Measurements from ENCODE around the gene ABCA7. TPM values are rescaled to one million over a fixed set of nuclear protein-coding genes. Genes with fewer than 3 reads are reported as not detected.

The ABCA7 gene
- total RNA-seq, 3 donors from 2014 or later (not counting 1 experiment from before 2014, with no cell fraction given), result 73.3 to 149 (median 121) TPM

- Mint-ChIP-seq H3K9me3 (no peaks in the 10 kb centered on the region), H3K4me3 (peak overlapping the region; percentile 98), H3K27me3 (ENCODE audit: low read depth in 2 of 2) (no peaks in the 10 kb centered on the region), H3K36me3 (no peaks in the 10 kb centered on the region), H3K27ac (peak overlapping the region; percentile 85 to 92), H3K4me1 (peaks cover 39 to 53% of the 10 kb centered on the region in 2 donors)
- Histone ChIP-seq H3K4me1 (ENCODE audit: control insufficient read depth, insufficient read depth, low read length) (peaks cover 65% of the 10 kb centered on the region), H3K9me3 (ENCODE audit: control insufficient read depth, insufficient read depth, low read length) (no peaks in the 10 kb centered on the region), H3K27ac (ENCODE audit: low read length) (peak overlapping the region; percentile 66), H3K36me3 (ENCODE audit: control insufficient read depth, insufficient read depth, low read length) (peaks cover 39% of the 10 kb centered on the region), H3K27me3 (ENCODE audit: control insufficient read depth, insufficient read depth, low read length) (no peaks in the 10 kb centered on the region), H3K4me3 (ENCODE audit: low read length) (peak overlapping the region; percentile 83)
- WGBS (ENCODE audit: insufficient coverage), result 72% methylated on average over 22 of the region's 22 CpGs
- no peak for TF ChIP-seq CTCF (IDR thresholded peaks at IDR 0.05)
- intact Hi-C loops (cut with micrococcal nuclease), result no loop called here
- ATAC-seq, result no peak
- peak in 1 of 2 donors; percentile 50 for DNase-seq
Measured at GRCh38 chr19:1038978-1039645, 795 bp upstream of the ABCA7 start.

- Histone ChIP-seq H3K9me3 (ENCODE audit: control insufficient read depth, insufficient read depth, low read length) (no peaks in the 10 kb centered on the region), H3K27ac (ENCODE audit: low read length) (peak overlapping the region; percentile 34), H3K4me1 (ENCODE audit: control insufficient read depth, insufficient read depth, low read length) (peaks cover 62% of the 10 kb centered on the region), H3K27me3 (ENCODE audit: control insufficient read depth, insufficient read depth, low read length) (no peaks in the 10 kb centered on the region), H3K36me3 (ENCODE audit: control insufficient read depth, insufficient read depth, low read length) (peaks cover 43% of the 10 kb centered on the region), H3K4me3 (ENCODE audit: low read length) (peak overlapping the region; percentile 83)
- Mint-ChIP-seq H3K4me3 (peak overlapping the region; percentile 98), H3K27me3 (ENCODE audit: low read depth in 2 of 2) (no peaks in the 10 kb centered on the region), H3K36me3 (no peaks in the 10 kb centered on the region), H3K27ac (peak overlapping the region; percentile 85 to 92), H3K4me1 (peaks cover 39 to 53% of the 10 kb centered on the region in 2 donors), H3K9me3 (no peaks in the 10 kb centered on the region)
- peak; percentile 52 to 58 (median 56) for ATAC-seq
- TF ChIP-seq CTCF (IDR thresholded peaks at IDR 0.05), result no peak
- intact Hi-C loops (cut with micrococcal nuclease), result loop anchor here (2.0 kb wide), 1 partner anchor 20 kb away; the partner anchor contains the start of genes RNU6-2 and TMEM259
- peak; percentile 81 to 94 for DNase-seq
- 3% methylated on average over 27 of the region's 27 CpGs for WGBS (ENCODE audit: insufficient coverage)
Measured at GRCh38 chr19:1040476-1041271, 767 bp downstream of the ABCA7 start.

- intact Hi-C loops (cut with micrococcal nuclease), result loop anchor here (2.0 kb wide), 1 partner anchor 21 kb away; the partner anchor contains the start of genes RNU6-2 and TMEM259
- ATAC-seq (no peak), DNase-seq (peak in 1 of 2 donors; percentile 22)
- Mint-ChIP-seq H3K27me3 (ENCODE audit: low read depth in 2 of 2) (no peaks in the 10 kb centered on the region), H3K9me3 (no peaks in the 10 kb centered on the region), H3K4me1 (peaks cover 39 to 52% of the 10 kb centered on the region in 2 donors), H3K27ac (no peak overlapping the region), H3K4me3 (peak overlapping the region; percentile 98), H3K36me3 (no peaks in the 10 kb centered on the region)
- Histone ChIP-seq H3K9me3 (ENCODE audit: control insufficient read depth, insufficient read depth, low read length) (no peaks in the 10 kb centered on the region), H3K36me3 (ENCODE audit: control insufficient read depth, insufficient read depth, low read length) (peaks cover 40% of the 10 kb centered on the region), H3K4me3 (ENCODE audit: low read length) (peak overlapping the region; percentile 83), H3K4me1 (ENCODE audit: control insufficient read depth, insufficient read depth, low read length) (peaks cover 59% of the 10 kb centered on the region), H3K27me3 (ENCODE audit: control insufficient read depth, insufficient read depth, low read length) (no peaks in the 10 kb centered on the region), H3K27ac (ENCODE audit: low read length) (no peak overlapping the region)
- TF ChIP-seq CTCF (IDR thresholded peaks at IDR 0.05), result no peak
- WGBS (ENCODE audit: insufficient coverage), result 62% methylated on average over 26 of the region's 26 CpGs
Measured at GRCh38 chr19:1041272-1041834, 1.4 kb downstream of the ABCA7 start.
